GF-D8 (cell line): ENCODE data around the gene CRACR2B.

Experiments used
- DNase-seq: peaks from one replicate; lab custom pipeline; 2025; lab: John Stamatoyannopoulos, UW

CRACR2B gene

DNA sequence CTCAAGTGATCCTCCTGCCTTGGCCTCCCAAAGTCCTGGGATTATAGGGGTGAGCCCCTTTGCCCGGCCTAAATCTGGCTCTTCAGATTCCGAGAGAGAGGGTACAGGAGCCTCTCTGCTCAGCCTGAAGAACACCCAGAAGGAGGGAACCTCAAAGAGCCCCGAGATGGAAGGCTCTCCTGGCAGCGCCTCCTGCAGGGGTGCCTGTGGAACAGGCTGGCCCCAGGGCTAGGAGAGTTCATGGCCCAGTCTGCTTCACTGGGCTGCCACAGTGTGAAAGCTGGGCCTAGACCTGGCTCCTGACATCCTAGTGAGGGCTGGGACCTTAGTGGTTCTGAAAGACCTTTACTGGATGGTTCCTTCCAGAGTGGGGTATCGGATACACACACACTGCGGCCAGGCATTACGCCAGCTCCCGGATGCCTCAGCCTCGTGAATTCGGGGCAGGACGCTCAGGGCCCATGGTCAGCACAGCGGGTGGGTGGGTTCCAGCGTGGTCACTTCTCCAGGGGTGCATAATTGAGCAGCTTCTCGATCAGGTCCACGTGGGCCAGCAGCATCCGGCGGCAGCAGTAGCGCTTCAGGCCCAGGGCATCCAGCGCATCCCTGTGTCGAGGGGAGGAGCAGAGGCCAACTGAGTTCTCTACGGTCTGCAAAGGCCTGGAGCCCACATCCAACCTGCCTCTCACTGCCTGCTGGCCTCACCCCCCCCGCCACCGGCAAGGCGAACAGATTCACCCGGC is 12.3 kb downstream of the CRACR2B start:
- DNase-seq, result no peak

DNA sequence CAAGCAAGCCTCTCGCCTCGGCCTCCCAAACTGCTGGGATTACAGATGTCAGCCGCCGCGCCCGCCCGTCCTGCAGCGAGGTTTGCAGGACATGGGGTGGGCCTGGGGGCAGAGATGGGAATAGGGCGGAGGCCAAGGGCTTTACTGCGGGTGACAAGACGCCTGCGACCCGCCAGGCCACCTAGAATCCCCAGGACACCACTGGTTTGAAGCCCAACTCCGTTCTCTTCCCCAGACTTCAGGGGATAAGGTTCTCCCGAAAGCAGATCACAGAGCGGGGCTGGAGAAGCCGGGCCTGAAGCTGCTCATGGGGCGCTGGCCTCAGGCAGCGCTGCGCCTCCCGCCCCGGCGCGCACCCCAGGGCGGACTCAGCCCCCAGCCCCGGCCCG is 14.3 kb downstream of the CRACR2B start:
- DNase-seq, result no peak

DNA sequence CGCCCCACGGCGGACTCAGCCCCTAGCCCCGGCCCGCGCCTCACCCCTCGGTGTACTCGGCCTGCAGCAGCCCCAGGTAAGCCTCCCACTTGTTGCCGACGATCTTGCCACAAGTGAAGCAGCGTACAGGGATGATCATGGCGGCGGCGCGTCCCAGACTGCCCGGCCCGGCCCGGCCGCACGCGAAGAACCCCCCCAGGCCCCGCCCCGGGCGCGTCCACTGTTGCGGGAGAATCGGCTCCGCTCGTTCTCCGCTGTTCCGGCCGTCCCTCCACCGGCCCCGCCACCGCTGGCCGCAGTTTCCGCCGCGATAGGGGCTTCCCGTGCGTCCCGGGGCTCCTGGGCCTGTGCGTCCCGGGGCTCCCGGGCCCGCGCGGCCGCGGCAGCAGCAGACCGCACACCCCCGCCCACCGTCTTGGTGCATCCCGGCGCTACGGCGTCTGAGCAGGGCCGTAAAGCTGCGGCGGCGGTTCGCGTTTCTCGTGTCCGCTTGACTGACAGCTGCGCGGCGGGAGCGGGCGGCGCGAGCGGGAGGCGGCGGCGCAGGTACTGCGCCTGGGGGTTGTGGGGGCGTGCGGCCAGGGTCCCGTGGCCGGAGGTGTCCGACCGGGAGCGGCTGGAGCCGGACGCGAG is 14.8 kb downstream of the CRACR2B start, which contains the start of the genes POLR2L and TSPAN4:
Gene POLR2L, minus strand, starts transcription at position 160 of the 633 bp plus-strand sequence. Its CDS starts 21 bp downstream, at position 139.
Gene TSPAN4, plus strand, starts transcription at position 483 of the 633 bp plus-strand sequence. CDS start 7,453 bp downstream, outside the sequence.
- DNase-seq, result peak; percentile 16

DNA sequence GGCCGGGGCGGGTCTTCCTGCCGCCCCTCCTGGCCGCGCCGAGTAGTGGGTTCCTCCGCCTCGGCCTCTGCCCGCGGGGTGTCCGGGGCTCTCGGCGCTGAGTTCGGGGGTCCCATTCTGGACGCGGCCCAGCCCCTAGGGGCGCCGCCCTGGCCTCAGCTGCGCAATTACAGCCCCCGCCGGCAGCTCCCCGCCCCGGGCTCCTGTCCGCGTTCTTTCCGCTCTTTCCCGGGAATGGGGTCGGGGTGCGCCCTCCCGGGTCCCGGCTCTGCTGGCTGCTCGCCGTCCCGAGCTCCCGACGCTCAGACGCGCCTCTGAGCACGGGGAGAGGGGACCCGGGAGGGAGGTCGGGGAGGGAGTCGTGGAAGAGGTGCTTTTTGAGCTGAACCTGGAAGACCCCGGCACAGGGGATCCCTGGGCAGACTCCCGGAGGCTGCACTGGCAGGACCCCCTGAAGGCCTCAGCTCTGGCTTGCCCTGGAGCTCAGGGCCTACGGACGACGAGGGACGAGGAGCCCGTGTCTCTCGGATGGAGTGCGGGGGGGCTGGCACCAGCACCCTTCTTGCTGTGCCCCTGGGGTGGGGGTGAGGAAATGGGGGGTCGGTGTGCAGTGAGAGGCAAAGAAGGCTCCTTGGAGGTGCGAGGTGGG is 15.5 kb downstream of the CRACR2B start:
- no peak for DNase-seq

DNA sequence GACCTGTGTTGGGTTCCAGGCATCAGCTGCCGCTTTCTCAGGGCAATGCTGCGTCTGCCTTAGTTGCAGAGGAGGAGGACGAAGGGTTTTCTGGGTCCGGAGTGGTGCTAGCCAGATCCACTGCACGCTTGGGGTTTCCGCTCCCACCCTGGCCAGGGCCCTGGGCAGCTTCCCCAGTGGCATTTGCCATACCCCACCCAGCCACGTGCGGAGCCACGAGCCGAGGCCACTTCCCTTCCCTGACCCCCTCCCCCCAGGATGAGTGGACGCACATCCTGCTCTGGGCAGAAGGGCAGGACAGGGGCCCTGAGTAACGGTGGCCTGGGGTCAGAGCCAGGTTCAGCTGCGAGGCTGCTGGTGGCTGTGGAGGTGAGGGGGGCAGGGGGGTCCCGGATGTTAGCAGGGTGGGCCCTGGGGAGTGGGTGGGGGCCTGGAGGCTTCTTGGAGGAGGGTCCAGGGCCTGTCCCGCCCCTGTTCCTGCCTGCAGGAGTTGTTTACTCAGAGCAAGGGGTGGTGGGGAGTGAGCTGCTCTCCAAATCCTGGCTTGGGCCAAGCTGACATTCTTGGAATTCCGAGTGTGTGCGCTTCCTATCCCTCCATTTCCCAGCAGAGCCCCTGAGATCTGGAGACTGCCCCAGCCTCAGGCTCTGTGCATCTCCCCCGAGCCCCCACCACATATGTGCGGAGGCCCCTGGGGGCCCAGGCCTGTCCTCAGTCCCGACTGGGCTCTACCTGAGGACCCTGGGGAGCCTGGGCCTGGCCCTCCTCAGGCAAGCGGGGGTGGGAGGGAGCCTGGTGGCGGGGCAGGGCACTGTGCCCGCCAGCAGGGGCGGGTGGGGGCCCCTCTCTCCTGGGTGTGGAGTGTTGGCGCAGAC is 16.3 kb downstream of the CRACR2B start:
- DNase-seq, result no peak

DNA sequence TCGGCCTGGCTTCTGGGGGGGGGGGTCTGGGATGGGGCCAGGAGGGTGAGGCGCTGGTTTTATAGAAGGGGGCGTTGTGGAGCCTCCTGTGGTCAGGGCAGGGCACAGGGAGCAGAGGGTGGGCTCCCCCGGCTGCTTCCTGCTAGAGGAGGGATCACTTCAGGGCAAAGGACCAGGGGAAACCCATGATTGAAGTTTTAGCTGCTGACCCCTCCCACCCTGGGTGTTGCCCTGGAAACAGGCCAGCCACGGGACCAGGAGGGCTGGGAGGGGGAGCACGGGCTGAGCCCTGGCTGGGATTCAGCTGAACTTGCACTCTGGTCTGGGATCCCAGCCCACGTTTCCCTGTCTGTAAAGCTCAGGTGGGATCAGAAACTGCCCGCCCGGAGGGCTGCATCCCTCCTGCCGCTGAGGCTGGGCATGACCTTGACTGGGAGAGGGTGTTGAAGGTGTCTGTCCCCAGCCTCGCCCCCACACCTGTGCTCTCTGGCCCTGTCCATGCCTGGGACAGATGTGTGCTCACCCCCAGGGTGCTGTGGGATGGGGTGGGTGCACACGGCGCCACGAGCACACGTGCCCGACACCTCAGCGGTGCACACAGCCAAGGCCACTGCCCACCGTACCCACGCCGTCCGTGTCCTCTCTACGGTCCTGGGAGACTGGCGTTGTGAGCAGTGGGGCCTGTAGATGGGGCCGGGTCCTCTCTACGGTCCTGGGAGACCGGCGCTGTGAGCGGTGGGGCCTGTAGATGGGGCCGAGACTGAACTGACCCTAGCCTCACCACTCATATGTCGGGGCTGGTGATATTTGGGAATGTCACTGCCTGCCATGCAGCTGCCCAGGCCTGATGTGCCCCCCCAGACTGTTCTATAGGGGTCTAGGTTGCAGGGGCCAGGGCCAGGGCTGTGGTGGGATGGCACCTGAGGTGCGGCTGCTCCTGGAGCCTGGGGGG is 17.2 kb downstream of the CRACR2B start:
- peak; percentile 24 for DNase-seq

DNA sequence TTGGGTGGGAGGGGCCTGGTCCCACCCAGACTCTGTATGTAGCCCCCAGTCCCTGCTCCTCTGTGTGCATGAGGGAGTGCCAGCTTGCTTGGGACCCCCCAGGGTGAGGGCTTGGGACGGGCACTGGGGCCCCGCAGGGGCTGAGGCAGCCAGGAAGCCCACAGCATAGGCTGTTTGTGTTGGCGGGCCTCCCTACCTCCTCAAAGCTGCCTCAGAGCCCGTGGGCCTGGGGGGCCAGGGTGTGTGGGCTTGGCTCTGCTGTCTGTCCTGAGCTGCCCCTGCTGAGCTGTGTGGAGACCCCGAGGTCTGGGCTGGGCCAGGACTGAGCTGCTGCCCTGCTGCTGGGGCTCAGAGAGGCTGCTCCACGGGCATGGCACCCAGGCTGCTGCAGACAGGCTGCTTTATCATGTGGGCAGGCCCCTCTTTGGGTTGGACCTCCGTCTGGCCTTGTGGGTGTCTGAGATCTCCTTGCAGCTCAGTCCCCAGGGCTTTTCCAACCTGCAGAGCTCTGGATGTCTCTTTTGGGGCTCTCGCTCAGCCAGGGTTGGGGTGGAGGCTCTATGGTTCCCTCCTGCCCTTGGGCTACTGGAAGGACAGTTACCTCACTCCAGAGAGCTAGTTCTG is 18.3 kb downstream of the CRACR2B start:
- no peak for DNase-seq

DNA sequence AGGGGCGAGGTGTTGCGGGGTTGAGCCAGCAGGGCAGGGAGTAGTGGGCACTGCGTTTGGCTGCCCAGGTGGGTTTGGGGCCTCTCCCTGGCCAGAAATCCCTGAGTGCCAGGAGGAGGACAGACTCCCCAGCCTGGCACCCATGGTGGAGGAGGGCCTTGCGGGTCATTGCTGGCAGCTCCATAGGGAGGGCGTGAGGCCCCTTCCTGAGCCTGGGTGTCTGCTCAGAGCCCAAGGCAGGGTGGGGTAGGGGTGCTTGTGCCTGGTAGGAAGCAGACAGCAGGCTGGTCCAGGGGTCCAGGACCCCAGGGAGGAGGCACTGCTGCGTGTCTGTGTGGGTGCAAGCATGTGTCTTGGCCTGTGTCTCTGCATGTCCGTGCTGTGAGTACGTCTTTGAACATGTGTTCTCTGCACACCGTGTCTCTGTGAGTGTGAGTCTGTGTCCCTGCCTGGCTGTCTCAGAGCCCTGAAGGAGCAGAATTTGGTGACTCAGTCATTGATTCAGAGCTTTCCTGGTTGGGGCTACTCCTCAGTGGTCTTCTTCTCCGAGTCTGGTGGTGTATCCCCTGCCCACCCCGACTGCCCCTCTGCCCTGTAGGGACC is 18.9 kb downstream of the CRACR2B start:
- DNase-seq, result no peak

DNA sequence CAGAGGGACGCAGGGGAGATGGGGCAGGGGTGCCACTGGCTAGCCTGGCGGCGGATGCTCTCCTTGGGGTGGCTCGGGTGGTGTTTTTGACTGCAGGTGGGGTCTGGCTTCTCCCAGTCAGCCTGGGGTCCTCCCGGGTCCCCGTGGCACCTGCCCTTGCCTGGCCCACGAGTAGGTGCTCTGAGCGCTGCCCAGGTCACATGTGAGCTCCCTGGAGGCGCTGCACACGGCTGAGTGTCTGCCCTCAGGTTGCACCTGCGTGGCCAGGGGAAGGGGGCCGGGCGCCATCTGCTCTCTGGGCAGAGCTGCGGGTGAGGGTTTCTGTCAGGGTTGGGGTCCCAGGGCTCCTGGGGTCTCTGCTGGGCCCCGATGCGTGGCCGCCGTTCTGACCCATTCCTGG is 20.2 kb downstream of the CRACR2B start:
- DNase-seq, result no peak

DNA sequence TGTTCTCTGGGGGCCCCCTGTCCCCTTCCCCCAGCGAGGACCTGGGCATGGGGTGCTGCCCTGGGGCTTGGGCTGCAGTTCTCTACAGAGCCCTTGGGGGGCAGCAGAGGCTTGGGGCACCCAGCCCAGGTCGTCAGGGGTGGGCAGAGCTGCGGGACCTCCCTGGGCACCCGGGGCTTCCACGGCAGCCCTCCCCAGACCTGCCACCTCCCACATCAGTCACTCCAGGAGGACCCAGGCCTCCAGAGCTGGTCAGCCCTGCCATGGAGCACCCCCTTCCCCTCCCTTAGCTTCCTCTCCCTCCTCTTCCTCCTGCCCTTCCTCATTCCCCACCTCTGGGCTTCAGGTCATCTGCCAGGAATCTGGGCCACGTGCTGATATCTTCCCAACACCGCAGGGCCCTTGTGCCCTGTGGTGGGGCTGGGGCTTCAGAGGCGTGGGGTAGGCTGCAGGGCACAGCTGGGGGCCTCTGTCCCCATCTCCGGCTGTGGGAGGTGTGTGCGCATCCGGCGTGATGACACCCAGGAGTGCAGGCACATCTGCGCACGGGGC is 20.7 kb downstream of the CRACR2B start:
- DNase-seq, result no peak

DNA sequence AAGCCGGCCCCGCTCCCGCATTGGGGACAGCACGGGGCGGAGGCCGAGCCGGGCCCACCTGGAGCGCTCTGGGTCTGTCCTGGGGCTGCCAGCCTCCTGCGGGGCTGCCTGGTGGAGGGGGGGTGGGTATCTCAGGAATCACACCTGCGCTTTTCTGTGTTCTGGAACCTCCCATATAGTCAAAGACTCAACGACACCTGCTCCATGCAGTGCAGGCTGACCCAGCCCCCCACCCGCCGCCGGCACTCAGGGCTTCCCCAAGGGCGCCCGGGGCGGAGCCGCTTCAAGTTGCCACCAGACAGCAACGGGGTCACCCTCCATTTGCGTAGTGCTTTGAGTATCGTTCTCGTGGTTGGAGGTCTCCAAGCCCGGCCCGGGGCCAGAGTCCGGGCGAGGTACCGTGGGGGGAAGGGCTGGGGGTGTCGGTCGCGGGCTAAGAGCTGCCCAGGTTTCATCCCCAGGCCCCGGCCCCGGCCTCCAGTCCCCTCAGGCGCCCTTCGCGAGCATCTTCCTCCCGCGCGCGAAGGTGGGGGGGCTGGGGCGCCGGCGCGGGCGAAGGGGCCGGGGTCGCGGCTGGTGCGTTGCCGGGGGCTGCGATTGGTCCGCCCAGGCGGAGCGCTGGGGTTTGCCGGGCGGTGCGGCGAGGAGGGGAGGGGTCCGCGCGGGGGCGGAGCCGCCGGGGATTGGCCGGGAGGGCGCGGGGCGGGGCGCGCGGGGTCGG is 21.5 kb downstream of the CRACR2B start:
- DNase-seq, result no peak

DNA sequence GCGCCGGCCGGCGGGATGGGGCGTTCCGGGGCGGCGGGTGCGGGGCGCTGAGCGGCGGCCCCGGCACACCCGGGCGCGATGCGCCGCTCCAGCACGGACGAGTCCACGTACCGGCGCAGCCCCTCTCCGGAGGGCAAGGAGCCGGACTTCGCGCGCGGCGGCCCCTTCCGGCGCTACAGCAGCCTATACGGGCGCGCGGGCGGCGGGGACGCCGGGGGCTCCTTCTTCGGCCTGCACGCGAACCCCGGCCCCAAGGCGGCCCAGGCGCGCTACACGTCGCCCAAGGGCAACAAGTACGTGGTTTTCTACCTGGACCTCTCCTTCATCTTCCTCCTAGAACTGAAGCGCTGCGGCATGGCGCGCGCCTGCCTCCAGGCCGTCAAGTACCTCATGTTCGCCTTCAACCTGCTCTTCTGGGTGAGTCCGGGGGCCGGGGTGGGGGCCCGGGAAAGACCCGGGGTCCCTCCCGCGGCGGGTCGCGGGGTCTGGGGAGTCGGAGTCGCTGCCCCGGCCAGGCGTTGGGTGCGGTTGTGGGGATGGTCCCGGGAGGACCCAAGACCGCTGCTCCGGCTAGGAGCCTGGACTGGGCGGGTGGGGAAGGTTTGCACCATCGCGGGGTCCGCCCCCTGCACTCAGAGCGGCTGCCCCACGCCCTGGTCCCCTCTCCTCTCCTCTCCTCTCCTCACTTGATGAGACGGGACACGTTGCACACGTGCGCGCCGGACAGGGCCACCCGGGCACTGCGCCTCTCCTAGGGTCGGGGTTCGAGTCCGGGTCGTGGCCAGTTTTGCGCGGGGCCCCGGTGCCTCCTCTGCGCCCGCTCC is 22.4 kb downstream of the CRACR2B start:
- DNase-seq, result no peak

DNA sequence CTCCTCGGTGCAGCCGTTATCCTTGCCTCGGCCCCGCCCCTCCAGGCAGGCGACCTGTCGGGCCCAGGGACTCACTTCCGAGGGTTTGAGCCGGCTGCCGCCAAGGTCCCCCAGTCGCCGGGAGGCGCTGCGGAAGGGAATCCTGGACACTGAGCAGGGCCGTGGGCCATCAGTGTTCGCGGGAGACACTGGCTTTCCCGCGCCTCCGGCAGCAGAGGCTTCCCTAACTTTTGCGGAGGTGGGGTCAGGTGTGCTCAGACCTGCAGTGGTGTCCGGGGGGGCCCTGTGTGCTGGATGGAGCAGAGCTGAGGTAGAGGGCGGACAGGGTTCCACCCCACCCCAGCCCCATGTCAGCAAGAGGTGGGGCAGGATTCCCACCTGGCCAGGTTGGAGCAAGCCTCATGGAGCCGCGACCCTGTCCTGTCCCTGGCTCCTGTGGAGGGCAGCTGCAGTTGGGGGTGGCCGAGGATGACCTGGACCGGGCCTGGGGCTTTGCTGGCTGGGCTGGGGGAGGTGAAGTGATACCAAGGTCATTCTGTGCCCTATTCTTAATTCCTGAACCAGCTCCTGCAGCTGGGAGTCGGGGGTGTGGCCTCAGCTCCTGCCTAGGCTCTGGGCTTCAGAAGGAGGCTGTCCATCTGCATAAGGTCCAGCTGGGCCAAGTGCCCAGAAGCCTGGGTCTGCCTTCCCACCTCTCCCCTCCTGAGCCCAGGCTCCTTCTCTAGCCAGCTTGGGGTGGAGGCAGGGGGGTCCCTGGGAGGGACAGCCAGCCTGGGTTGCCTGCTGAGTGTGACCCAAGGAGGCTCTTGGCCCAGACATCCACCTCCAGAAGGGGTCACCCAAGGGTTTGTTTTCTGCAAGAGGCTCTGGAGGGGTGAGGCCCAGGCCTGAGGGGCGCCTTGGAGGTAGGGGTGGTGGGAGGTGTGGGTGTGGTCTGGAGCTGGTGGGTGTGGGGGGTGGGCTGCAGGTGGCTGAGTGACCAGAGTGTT is 23.4 kb downstream of the CRACR2B start:
- DNase-seq, result no peak

DNA sequence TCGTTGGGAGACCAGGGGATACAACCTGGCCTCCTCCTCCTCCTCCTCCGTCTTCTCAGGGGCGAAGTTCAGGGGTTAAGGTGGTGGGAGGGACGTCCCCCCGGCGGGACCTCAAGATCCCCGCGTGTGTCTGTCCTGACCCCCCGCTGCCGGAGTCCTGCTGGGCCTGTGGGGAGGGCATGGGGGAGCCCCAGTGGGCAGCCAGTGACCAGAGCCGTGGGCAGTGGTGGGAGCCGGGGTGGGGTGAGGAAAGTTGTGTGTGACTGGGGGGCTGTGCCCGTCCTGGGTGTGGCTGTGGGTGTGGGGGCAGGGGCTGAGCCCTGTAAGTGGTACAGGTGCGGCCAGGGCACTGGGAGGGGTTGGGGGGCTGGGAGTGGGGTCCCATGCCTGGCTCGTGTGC is 25.0 kb downstream of the CRACR2B start:
- no peak for DNase-seq

DNA sequence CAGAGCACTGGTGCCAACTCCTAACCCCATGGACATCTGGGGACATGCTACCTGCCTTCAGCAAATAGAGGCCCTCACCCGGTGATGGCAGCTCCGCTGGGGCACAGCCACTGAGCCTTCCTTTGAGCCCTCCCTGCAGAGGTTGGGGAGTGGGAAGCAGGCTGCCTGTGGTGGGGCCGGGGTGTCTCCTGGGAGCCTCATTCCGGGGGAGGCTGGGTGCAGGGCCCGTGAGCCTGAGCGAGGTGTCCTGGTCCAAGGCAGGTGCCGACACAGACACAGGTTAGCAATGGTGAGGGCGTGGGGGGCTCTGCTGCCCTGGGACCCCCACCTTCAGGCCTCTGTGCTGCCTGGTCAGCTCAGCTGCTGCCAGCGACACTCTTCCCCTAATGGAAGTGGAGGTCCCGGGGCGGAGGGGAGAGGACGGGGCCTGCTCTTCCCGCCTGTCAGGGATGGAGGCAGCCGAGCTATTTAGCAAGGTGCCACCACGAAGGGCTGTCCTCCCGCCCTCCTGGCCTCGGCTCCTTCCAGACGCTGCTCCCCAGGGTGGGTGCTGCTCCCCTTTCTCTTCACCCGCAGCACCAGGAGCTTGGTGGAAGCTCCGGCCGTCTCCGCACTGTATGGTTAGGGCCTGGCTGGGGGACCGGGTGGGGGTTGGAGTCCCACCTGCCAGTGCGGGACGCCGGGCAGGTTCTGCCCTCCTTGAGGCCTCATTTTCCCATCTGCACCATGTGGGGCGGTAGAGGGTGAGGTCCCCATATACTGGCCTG is 26.1 kb downstream of the CRACR2B start:
- no peak for DNase-seq
